Glutamatergic neuron (in vitro differentiated cells): Measurements from ENCODE around the gene NDST1. TPM values are rescaled to one million over a fixed set of nuclear protein-coding genes. Genes with fewer than 3 reads are reported as not detected.

ENCODE experiments used
- DNase-seq: peaks from one replicate; pipeline ENCODE4 v3.0.0; 2022
- H3K27ac Mint-ChIP-seq: one replicate; pipeline ENCODE4 v1.8.0; 2020; ENCODE audit warnings: mild to moderate bottlenecking, mixed read lengths, inconsistent platforms; ENCODE audit not compliant: unreplicated experiment
- H3K27me3 Mint-ChIP-seq: one replicate; pipeline ENCODE4 v1.8.0; 2020; ENCODE audit warnings: mild to moderate bottlenecking, moderate library complexity, mixed read lengths, inconsistent platforms; ENCODE audit not compliant: unreplicated experiment
- H3K36me3 Mint-ChIP-seq: one replicate; pipeline ENCODE4 v1.8.0; 2020; ENCODE audit warnings: mild to moderate bottlenecking, mixed read lengths, inconsistent platforms; ENCODE audit not compliant: unreplicated experiment
- H3K4me1 Mint-ChIP-seq: one replicate; pipeline ENCODE4 v1.8.0; 2020; ENCODE audit warnings: mild to moderate bottlenecking, low read depth, mixed read lengths, inconsistent platforms; ENCODE audit not compliant: unreplicated experiment
- H3K4me3 Mint-ChIP-seq: one replicate; pipeline ENCODE4 v1.8.0; 2020; ENCODE audit warnings: mild to moderate bottlenecking, mixed read lengths, inconsistent platforms; ENCODE audit not compliant: unreplicated experiment
- H3K9me3 Mint-ChIP-seq: one replicate; pipeline ENCODE4 v1.8.0; 2020; ENCODE audit warnings: mild to moderate bottlenecking, moderate library complexity, mixed read lengths, inconsistent platforms; ENCODE audit not compliant: unreplicated experiment
- total RNA-seq: library from RNA; stranded (reverse); fragmentation: NEBNext Ultra II Directional; extraction: Animal tissue kit (Norgen Biotek cat#: 25700); gene quantifications from one replicate; pipeline ENCODE4 v1.2.1, GENCODE V29; 2021; ENCODE audit not compliant: unreplicated experiment
- TF ChIP-seq, protein P1 (sequence below): fragments of 200-600 bp; sonication (generic); IDR thresholded peaks from one replicate; pipeline ENCODE4 v1.5.0; 2021; ENCODE audit not compliant: partially characterized antibody, unreplicated experiment

The NDST1 gene
- total RNA-seq, 1 donor from 2014 or later = 160 TPM

GRCh38 chr5:150519560-150519945, 11.6 kb downstream of the NDST1 start:
- peaks cover 4% of the 10 kb centered on the region for H3K36me3 Mint-ChIP-seq
- peaks cover 10% of the 10 kb centered on the region for H3K27me3 Mint-ChIP-seq
- DNase-seq = no peak
- H3K9me3 Mint-ChIP-seq = peaks cover 9% of the 10 kb centered on the region
- H3K27ac Mint-ChIP-seq = peak overlapping the region; percentile 76
- H3K4me1 Mint-ChIP-seq = peaks cover 52% of the 10 kb centered on the region
- TF ChIP-seq, protein P1, sequence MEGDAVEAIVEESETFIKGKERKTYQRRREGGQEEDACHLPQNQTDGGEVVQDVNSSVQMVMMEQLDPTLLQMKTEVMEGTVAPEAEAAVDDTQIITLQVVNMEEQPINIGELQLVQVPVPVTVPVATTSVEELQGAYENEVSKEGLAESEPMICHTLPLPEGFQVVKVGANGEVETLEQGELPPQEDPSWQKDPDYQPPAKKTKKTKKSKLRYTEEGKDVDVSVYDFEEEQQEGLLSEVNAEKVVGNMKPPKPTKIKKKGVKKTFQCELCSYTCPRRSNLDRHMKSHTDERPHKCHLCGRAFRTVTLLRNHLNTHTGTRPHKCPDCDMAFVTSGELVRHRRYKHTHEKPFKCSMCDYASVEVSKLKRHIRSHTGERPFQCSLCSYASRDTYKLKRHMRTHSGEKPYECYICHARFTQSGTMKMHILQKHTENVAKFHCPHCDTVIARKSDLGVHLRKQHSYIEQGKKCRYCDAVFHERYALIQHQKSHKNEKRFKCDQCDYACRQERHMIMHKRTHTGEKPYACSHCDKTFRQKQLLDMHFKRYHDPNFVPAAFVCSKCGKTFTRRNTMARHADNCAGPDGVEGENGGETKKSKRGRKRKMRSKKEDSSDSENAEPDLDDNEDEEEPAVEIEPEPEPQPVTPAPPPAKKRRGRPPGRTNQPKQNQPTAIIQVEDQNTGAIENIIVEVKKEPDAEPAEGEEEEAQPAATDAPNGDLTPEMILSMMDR = no peak
- no peak overlapping the region for H3K4me3 Mint-ChIP-seq

DNA sequence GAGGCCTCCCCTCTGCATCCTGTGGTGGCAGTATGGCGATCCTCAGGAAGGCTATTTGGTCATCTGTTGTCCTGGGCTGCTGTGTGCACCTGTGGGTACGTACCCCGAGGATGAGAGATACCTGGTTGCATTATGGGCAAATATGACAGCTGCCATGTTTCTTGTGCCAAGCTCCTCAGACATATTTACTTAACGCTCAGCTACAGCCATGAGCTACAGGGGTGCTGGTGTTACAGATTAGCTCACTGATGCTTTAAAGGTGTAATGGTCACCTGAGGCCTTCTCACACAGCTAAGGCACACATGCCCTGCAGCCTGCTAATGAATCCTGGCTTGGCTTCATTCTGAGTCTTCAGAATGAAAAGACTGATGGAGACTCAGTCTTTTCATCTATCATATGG, 12.0 kb downstream of the NDST1 start:
- peaks cover 4% of the 10 kb centered on the region for H3K36me3 Mint-ChIP-seq
- peaks cover 47% of the 10 kb centered on the region for H3K4me1 Mint-ChIP-seq
- H3K27me3 Mint-ChIP-seq = peaks cover 10% of the 10 kb centered on the region
- H3K27ac Mint-ChIP-seq = peak overlapping the region; percentile 76
- H3K9me3 Mint-ChIP-seq = peaks cover 7% of the 10 kb centered on the region
- no peak overlapping the region for H3K4me3 Mint-ChIP-seq
- TF ChIP-seq, protein P1 = no peak
- DNase-seq = no peak

GRCh38 chr5:150520747-150521521, 13.0 kb downstream of the NDST1 start:
- no peak for DNase-seq
- TF ChIP-seq, protein P1 = no peak
- peaks cover 10% of the 10 kb centered on the region for H3K27me3 Mint-ChIP-seq
- peaks cover 4% of the 10 kb centered on the region for H3K36me3 Mint-ChIP-seq
- peaks cover 50% of the 10 kb centered on the region for H3K4me1 Mint-ChIP-seq
- H3K27ac Mint-ChIP-seq = no peak overlapping the region
- H3K4me3 Mint-ChIP-seq = no peak overlapping the region
- peaks cover 7% of the 10 kb centered on the region for H3K9me3 Mint-ChIP-seq

GRCh38 chr5:150521522-150521817, 13.5 kb downstream of the NDST1 start:
- H3K4me1 Mint-ChIP-seq = peaks cover 52% of the 10 kb centered on the region

More at GRCh38 chr5:150521522-150521817, 13.5 kb downstream of the NDST1 start:
- Mint-ChIP-seq H3K4me3 (no peak overlapping the region), H3K27me3 (peaks cover 11% of the 10 kb centered on the region), H3K27ac (no peak overlapping the region), H3K9me3 (peaks cover 12% of the 10 kb centered on the region), H3K36me3 (peaks cover 4% of the 10 kb centered on the region)
- TF ChIP-seq, protein P1 = no peak
- DNase-seq = no peak
